Measurements from ENCODE around the gene COL8A2. TPM values are rescaled to one million over a fixed set of nuclear protein-coding genes. Genes with fewer than 3 reads are reported as not detected.

The COL8A2 gene
- total RNA-seq, 1 donor from 2014 or later: 2.7 TPM

- no peak for DNase-seq (ENCODE audit: low read depth)
These were observed 33.3 kb downstream of the COL8A2 start for GRCh38 chr1:36091698-36092097.

- DNase-seq (ENCODE audit: low read depth): no peak
These were observed 33.9 kb downstream of the COL8A2 start for GRCh38 chr1:36091141-36091540.

- DNase-seq (ENCODE audit: low read depth): peak; percentile 51
These were observed 35.5 kb downstream of the COL8A2 start for GRCh38 chr1:36089393-36090121.

GRCh38 chr1:36088577-36089392 is 36.2 kb downstream of the COL8A2 start, which contains the start of gene ADPRS:
Gene ADPRS (plus strand): TSS chr1:36088892. CDS start chr1:36088905, 13 bp downstream.
- DNase-seq (ENCODE audit: low read depth): peak; percentile 63

GRCh38 chr1:36088265-36088576 is 36.8 kb downstream of the COL8A2 start:
- DNase-seq (ENCODE audit: low read depth): no peak

- no peak for DNase-seq (ENCODE audit: low read depth)
These were observed 37.5 kb downstream of the COL8A2 start for GRCh38 chr1:36087233-36088123.

- DNase-seq (ENCODE audit: low read depth): no peak
These were observed 38.3 kb downstream of the COL8A2 start for GRCh38 chr1:36086529-36087232.

- no peak for DNase-seq (ENCODE audit: low read depth)
These were observed 39.1 kb downstream of the COL8A2 start for GRCh38 chr1:36085686-36086526.

- DNase-seq (ENCODE audit: low read depth): no peak
These were observed 39.9 kb downstream of the COL8A2 start for GRCh38 chr1:36085126-36085525.

GRCh38 chr1:36084497-36085115 is 40.4 kb downstream of the COL8A2 start:
- peak; percentile 27 for DNase-seq (ENCODE audit: low read depth)

- no peak for DNase-seq (ENCODE audit: low read depth)
These were observed 41.2 kb downstream of the COL8A2 start, which contains the start of gene TEKT2 for GRCh38 chr1:36083635-36084496. Gene TEKT2 (plus strand): TSS chr1:36084094. CDS start chr1:36084922, 828 bp downstream.

GRCh38 chr1:36083219-36083618 is 41.8 kb downstream of the COL8A2 start:
- DNase-seq (ENCODE audit: low read depth): no peak

GRCh38 chr1:36081926-36082485 is 43.0 kb downstream of the COL8A2 start:
- DNase-seq (ENCODE audit: low read depth): no peak

GRCh38 chr1:36080801-36081200 is 44.2 kb downstream of the COL8A2 start:
- no peak for DNase-seq (ENCODE audit: low read depth)

- DNase-seq (ENCODE audit: low read depth): no peak
These were observed 44.8 kb downstream of the COL8A2 start for GRCh38 chr1:36080236-36080635.

GRCh38 chr1:36076979-36077573 is 47.9 kb downstream of the COL8A2 start:
- DNase-seq (ENCODE audit: low read depth): no peak

GRCh38 chr1:36070349-36070748 is 54.7 kb downstream of the COL8A2 start:
- no peak for DNase-seq (ENCODE audit: low read depth)

- peak; percentile 51 for DNase-seq (ENCODE audit: low read depth)
These were observed 56.2 kb downstream of the COL8A2 start for GRCh38 chr1:36068866-36069265.
